Urothelium cell line (cell line): ENCODE results near the gene ST6GALNAC1.

Source experiments
- DNase-seq: peaks from one replicate; pipeline ENCODE4 v3.0.0; 2011; ENCODE audit warnings: low spot score, mixed read lengths
- FAIRE-seq: peaks from 2 replicates; lab custom pipeline; 2011; peaks lifted over from hg19 to GRCh38; lab: Jason Lieb, UNC

ST6GALNAC1 gene

GRCh38 chr17:76677406-76677805 lies 33.8 kb upstream of the ST6GALNAC1 start:
- no peak for DNase-seq
- no peak for FAIRE-seq

GRCh38 chr17:76676629-76677028 lies 33.1 kb upstream of the ST6GALNAC1 start:
- FAIRE-seq (no peak), DNase-seq (no peak)

GRCh38 chr17:76675648-76676047 lies 32.1 kb upstream of the ST6GALNAC1 start:
- FAIRE-seq: no peak
- no peak for DNase-seq

- no peak for FAIRE-seq
These were observed 31.0 kb upstream of the ST6GALNAC1 start for GRCh38 chr17:76674600-76674999.

GRCh38 chr17:76673729-76674128 lies 30.2 kb upstream of the ST6GALNAC1 start:
- FAIRE-seq: no peak
- no peak for DNase-seq

More at GRCh38 chr17:76674600-76674999, 31.0 kb upstream of the ST6GALNAC1 start:
- DNase-seq: no peak

GRCh38 chr17:76672892-76673291 lies 29.3 kb upstream of the ST6GALNAC1 start:
- DNase-seq (no peak), FAIRE-seq (no peak)

- DNase-seq: peak; percentile 33
- no peak for FAIRE-seq
These were observed 28.8 kb upstream of the ST6GALNAC1 start for GRCh38 chr17:76672270-76672851.

GRCh38 chr17:76671912-76672262 lies 28.3 kb upstream of the ST6GALNAC1 start:
- DNase-seq: no peak
- FAIRE-seq: no peak

- peak; percentile 100 for DNase-seq
- peak; percentile 96 for FAIRE-seq
These were observed 27.8 kb upstream of the ST6GALNAC1 start for GRCh38 chr17:76671123-76671911.

- no peak for DNase-seq
- FAIRE-seq: no peak
These were observed 27.2 kb upstream of the ST6GALNAC1 start for GRCh38 chr17:76670718-76671122.

- no peak for FAIRE-seq
- no peak for DNase-seq
These were observed 26.6 kb upstream of the ST6GALNAC1 start for GRCh38 chr17:76670020-76670717.

- FAIRE-seq (no peak), DNase-seq (no peak)
These were observed 24.4 kb upstream of the ST6GALNAC1 start for GRCh38 chr17:76667786-76668453.

- no peak for DNase-seq
- FAIRE-seq: no peak
These were observed 23.9 kb upstream of the ST6GALNAC1 start for GRCh38 chr17:76667491-76667755.

GRCh38 chr17:76660656-76661042 lies 17.1 kb upstream of the ST6GALNAC1 start:
- FAIRE-seq: no peak
- no peak for DNase-seq

GRCh38 chr17:76659928-76660655 lies 16.5 kb upstream of the ST6GALNAC1 start:
- FAIRE-seq: no peak
- no peak for DNase-seq

GRCh38 chr17:76658242-76658662 lies 14.7 kb upstream of the ST6GALNAC1 start:
- DNase-seq (no peak), FAIRE-seq (no peak)

GRCh38 chr17:76657505-76658241 lies 14.1 kb upstream of the ST6GALNAC1 start:
- DNase-seq: no peak
- FAIRE-seq: no peak

- FAIRE-seq: no peak
- no peak for DNase-seq
These were observed 10.9 kb upstream of the ST6GALNAC1 start for GRCh38 chr17:76654408-76654807.

GRCh38 chr17:76650504-76650903 lies 6.9 kb upstream of the ST6GALNAC1 start:
- FAIRE-seq (no peak), DNase-seq (no peak)

- FAIRE-seq (no peak), DNase-seq (no peak)
These were observed 3.2 kb upstream of the ST6GALNAC1 start for GRCh38 chr17:76646712-76647111.
